Epithelial cell of proximal tubule (primary cell): Measurements from ENCODE around the gene ARL14EP. TPM values are rescaled to one million over a fixed set of nuclear protein-coding genes. Genes with fewer than 3 reads are reported as not detected.

Experiments
- DNase-seq: peaks from one replicate; pipeline ENCODE4 v3.0.0-alpha.2; 2011; ENCODE audit warnings: low read depth
- H3K4me3 ChIP-seq: 2 replicates; pipeline ENCODE4 v1.5.1; 2011; ENCODE audit warnings: low read depth, mild to moderate bottlenecking, low read length
- total RNA-seq: library from RNA; depleted of rRNA; stranded (reverse); fragments of >200 nt; gene quantifications from 2 replicates; pipeline ENCODE4 v1.2.3, GENCODE V29; 2015
- TF ChIP-seq, protein P1 (sequence below): conservative IDR thresholded peaks from 2 replicates; pipeline ENCODE4 v1.5.1; 2012; ENCODE audit warnings: low read depth, mild to moderate bottlenecking, low read length

ARL14EP gene
- total RNA-seq = 13.7 and 15.2 TPM in 2 replicates

DNA sequence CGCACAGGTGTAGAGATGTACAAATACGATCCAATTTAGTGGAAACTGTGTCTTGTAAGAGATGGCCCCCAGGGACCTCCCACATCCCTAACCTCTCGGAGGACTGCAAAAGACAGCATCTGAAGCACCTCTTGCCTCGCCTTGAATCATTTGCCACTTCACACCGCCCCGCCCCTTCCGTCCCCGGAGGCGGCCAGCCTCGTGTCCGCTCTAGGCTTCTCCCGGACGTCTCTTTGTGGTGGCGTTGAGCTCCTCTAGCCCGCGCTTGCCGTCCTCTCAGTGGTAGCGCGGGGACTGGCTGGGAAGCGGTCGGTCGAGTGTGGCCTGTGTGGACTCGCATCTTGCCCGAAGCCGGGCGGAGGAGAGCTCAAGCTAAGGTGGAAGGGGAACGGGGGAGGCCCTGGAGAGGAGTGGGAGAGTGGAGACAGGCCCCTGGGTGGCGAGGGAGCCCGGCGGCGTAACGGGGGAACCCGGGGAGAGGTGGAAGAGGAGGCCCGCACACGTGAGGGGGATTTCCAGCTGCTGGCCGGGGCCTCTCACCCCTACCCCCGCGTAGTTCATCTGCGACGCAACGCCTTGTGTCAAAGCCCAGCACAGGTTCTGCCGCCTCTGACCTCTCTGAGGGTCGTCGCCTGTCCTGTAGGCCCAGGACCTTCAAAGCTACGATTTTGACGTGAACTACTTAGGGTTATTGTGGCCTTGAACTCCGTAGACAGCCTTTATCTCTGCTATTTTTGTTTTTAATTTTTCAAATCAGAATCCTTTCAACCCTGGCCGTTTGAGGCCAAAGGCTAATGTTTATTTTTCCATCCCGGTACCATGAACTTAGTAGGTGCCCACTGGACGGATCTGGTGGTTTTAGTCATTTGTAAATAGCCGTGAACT lies at the start of gene ARL14EP:
ARL14EP (plus strand) TSS at position 279 of the 885 bp plus-strand sequence. CDS start 7,845 bp downstream, outside the sequence.
- TF ChIP-seq, protein P1, sequence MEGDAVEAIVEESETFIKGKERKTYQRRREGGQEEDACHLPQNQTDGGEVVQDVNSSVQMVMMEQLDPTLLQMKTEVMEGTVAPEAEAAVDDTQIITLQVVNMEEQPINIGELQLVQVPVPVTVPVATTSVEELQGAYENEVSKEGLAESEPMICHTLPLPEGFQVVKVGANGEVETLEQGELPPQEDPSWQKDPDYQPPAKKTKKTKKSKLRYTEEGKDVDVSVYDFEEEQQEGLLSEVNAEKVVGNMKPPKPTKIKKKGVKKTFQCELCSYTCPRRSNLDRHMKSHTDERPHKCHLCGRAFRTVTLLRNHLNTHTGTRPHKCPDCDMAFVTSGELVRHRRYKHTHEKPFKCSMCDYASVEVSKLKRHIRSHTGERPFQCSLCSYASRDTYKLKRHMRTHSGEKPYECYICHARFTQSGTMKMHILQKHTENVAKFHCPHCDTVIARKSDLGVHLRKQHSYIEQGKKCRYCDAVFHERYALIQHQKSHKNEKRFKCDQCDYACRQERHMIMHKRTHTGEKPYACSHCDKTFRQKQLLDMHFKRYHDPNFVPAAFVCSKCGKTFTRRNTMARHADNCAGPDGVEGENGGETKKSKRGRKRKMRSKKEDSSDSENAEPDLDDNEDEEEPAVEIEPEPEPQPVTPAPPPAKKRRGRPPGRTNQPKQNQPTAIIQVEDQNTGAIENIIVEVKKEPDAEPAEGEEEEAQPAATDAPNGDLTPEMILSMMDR = no peak
- peak; percentile 52 for DNase-seq
- peak within 1 kb of the TSS; percentile 77 for H3K4me3 ChIP-seq

DNA sequence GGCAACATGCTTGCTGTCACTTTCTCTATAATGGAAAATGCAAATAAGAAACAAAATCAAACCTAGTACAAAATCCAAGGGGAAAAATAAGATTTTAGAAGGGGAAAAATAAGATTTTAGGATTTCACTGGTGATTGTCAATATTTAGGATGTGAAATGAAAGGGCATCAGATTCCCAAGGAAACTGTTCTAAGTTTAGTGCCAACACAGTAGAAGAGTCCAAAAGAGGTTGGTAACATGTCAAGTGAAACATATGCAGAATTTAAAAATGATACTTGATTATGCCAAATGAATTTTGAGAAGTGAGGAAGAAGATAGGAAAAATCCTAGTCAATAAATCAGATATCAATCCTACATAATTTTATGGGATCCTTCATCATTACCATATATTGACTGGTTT lies 45.7 kb upstream of the ARL14EP start:
- DNase-seq = no peak
- TF ChIP-seq, protein P1 = no peak
- no peak overlapping the region for H3K4me3 ChIP-seq

DNA sequence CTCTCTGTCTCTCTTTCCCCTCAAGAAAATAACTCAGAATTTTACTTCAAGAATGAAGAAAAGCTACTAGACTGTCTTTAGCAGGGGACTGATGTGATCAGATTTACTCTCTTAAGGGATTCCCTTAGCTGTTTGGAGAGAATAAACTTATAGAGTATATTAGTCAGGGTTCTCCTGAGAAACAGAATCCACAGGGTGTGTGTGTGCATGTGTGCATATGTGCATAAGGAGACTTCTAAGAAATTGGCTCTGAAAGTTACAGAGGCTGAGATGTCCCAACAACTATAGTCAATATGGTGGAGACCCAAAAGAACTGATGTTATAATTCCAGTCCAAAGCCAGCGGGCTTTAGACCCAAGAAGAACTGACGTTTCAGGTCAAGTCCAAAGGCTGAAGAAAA lies 43.1 kb upstream of the ARL14EP start:
- TF ChIP-seq, protein P1 = no peak
- DNase-seq = no peak
- no peak overlapping the region for H3K4me3 ChIP-seq

DNA sequence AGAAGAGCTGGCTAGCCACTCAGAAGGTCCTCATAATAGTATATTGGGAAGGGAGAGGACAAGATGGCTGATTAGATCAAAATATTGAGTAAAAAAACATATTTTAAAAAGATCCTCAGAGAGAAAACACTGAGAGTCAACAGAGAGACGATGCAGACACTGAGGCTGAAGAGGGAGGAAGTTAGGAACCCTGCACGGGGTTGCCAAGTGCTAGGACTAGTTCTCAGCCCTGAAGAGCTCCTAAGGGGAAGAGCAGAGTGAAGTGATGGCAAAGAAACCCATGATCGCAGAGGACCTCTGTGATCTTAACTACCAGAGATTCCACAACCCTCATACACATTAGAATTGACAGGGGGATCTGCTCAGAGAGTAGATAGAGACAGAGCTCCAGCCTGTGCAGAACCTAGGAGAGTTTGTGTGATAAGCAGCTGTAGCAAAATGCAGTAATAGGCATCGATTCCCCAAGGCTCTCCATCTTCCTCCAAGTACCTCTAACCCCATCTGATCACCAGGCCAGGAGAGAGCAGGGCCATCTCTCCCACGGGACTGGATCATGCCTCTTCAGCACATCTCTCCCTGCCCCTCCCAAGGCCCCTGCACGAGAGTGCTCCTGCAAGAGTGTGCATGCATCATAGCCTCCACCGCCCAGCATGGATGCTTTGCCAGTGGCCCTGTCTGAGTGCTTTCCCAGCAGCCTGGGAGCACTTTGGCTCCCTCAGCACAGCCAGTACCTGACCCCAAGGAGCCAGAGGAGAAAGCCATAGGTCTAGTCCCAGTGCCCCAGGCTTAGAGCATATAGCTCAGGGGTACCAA lies 41.2 kb upstream of the ARL14EP start:
- TF ChIP-seq, protein P1 = no peak
- no peak overlapping the region for H3K4me3 ChIP-seq
- DNase-seq = no peak

DNA sequence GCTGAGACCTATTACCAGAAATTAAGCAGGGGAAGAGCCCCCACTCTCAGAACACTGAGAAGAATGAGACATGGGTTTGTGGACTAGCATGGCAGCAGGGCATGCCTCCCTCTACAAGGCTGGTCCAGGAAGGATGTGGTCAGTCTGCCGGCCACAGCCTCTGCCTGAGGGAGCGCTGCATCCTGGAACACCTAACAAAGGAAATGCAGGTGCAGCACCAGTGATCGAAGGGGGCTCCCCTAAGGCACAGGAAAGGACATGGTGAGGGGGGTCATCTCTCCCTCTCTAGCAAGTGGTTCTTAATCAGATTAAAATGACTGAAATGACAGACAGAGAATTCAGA lies 40.6 kb upstream of the ARL14EP start:
- no peak for DNase-seq
- TF ChIP-seq, protein P1 = no peak
- no peak overlapping the region for H3K4me3 ChIP-seq

DNA sequence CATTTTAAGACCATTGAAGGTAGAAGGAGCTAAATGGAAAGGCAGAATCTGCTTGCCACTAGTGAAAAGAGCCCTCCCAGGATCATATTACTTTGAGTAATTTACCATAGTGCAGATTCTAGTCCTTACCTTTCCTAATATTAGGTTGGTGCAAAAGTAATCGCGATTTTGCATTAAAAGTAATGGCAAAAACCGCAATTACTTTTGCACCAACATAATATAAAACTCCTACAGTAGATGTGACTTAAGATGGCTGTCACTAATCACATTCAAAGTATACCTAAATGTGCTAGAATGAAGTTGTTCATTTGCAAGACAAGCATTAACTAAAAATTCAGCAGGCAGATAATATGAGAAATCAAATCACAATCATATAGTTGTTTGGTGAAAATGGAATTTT lies 38.1 kb upstream of the ARL14EP start:
- H3K4me3 ChIP-seq = no peak overlapping the region
- no peak for DNase-seq
- TF ChIP-seq, protein P1 = no peak
